NCI-H446 (cell line): ENCODE results near the gene TECPR1.
"Not testable (repeated sequence)": the region's sequence is repeated elsewhere in the genome, so short reads cannot be mapped to it uniquely, and the experiment has no call there.

Source experiments
- DNase-seq, 2 experiments: peaks; one replicate each; lab custom pipeline; 2025; lab: John Stamatoyannopoulos, UW

Gene TECPR1

GRCh38 chr7:98227939-98228338, 24.1 kb downstream of the TECPR1 start:
- DNase-seq, result no peak

GRCh38 chr7:98225913-98226614, 26.0 kb downstream of the TECPR1 start:
- no peak for DNase-seq

- no peak for DNase-seq
These were observed 27.3 kb downstream of the TECPR1 start for GRCh38 chr7:98224701-98225181.

- DNase-seq, result no peak
These were observed 27.9 kb downstream of the TECPR1 start for GRCh38 chr7:98223898-98224700.

GRCh38 chr7:98223351-98223897, 28.6 kb downstream of the TECPR1 start:
- no peak for DNase-seq

GRCh38 chr7:98222533-98223195, 29.4 kb downstream of the TECPR1 start:
- DNase-seq, result no peak

GRCh38 chr7:98221611-98222532, 30.2 kb downstream of the TECPR1 start:
- DNase-seq, result no peak

- not testable (repeated sequence) for DNase-seq
These were observed 32.6 kb downstream of the TECPR1 start for GRCh38 chr7:98219382-98219781.

- DNase-seq, result no peak
These were observed 34.1 kb downstream of the TECPR1 start for GRCh38 chr7:98217623-98218582.

- DNase-seq, result no peak
These were observed 35.0 kb downstream of the TECPR1 start for GRCh38 chr7:98216941-98217622.

- DNase-seq, result no peak
These were observed 36.2 kb downstream of the TECPR1 start for GRCh38 chr7:98215561-98216495.

- no peak for DNase-seq
These were observed 37.2 kb downstream of the TECPR1 start for GRCh38 chr7:98214811-98215321.

- DNase-seq, result no peak
These were observed 37.9 kb downstream of the TECPR1 start for GRCh38 chr7:98213888-98214810.

GRCh38 chr7:98213296-98213887, 38.6 kb downstream of the TECPR1 start:
- no peak for DNase-seq

- no peak for DNase-seq
These were observed 39.4 kb downstream of the TECPR1 start for GRCh38 chr7:98212532-98213041.
